Caco-2 (cell line): ENCODE data around the gene SPPL3. TPM values are rescaled to one million over a fixed set of nuclear protein-coding genes. Genes with fewer than 3 reads are reported as not detected.

ENCODE experiments used
- BruUV-seq: library from RNA; stranded (reverse); fragments of 400-500 nt; replicated peaks from 2 replicates; lab custom pipeline; 2021; lab: Mats Ljungman, UMichigan
- CTCF ChIA-PET: fragments of 300-600 bp; sonication (Branson Sonifier 250); formaldehyde crosslinking; loops from one replicate; lab custom pipeline; 2022; ENCODE audit warnings: antibody characterized with exemption; lab: Charles Lee
- POLR2A ChIA-PET: fragments of 300-600 bp; sonication (Branson Sonifier 250); formaldehyde crosslinking; loops from one replicate; lab custom pipeline; 2022; ENCODE audit warnings: antibody characterized with exemption; lab: Charles Lee
- DNase-seq, 2 experiments: peaks; one replicate each; pipeline versions ENCODE4 v3.0.0 to v3.0.0-alpha.2; 2020 to 2022
- H3K27me3 ChIP-seq: replicated peaks from 2 replicates; pipeline ENCODE4 v1.6.0; 2011; ENCODE audit warnings: low read length; ENCODE audit not compliant: control insufficient read depth, insufficient read depth
- H3K36me3 ChIP-seq: 2 replicates; pipeline ENCODE4 v1.5.1; 2011; ENCODE audit warnings: low read length; ENCODE audit not compliant: control insufficient read depth, insufficient read depth
- H3K4me1 ChIP-seq: fragments of 250-450 bp; sonication (Bioruptor Pico); 2 replicates; pipeline ENCODE4 v1.5.1; 2020; ENCODE audit warnings: mild to moderate bottlenecking
- H3K4me3 ChIP-seq: 2 replicates; pipeline ENCODE4 v1.5.1; 2011; ENCODE audit warnings: low read depth, mild to moderate bottlenecking, control low read depth, low read length
- H3K9me3 ChIP-seq: fragments of 250-450 bp; sonication (Bioruptor Pico); 2 replicates; pipeline ENCODE4 v1.5.1; 2020; ENCODE audit warnings: mild to moderate bottlenecking, moderate library complexity
- H3K27ac Mint-ChIP-seq: one replicate; pipeline ENCODE4 v1.8.0; 2022; ENCODE audit warnings: mixed read lengths; ENCODE audit not compliant: unreplicated experiment
- H3K27me3 Mint-ChIP-seq: one replicate; pipeline ENCODE4 v1.8.0; 2022; ENCODE audit warnings: mixed read lengths; ENCODE audit not compliant: insufficient read depth, unreplicated experiment
- H3K36me3 Mint-ChIP-seq: one replicate; pipeline ENCODE4 v1.8.0; 2022; ENCODE audit warnings: mild to moderate bottlenecking, mixed read lengths; ENCODE audit not compliant: insufficient read depth, unreplicated experiment
- H3K4me1 Mint-ChIP-seq: one replicate; pipeline ENCODE4 v1.8.0; 2022; ENCODE audit warnings: low read depth, mixed read lengths; ENCODE audit not compliant: unreplicated experiment
- H3K4me3 Mint-ChIP-seq: one replicate; pipeline ENCODE4 v1.8.0; 2022; ENCODE audit warnings: mild to moderate bottlenecking, moderate library complexity, mixed read lengths; ENCODE audit not compliant: unreplicated experiment
- H3K9me3 Mint-ChIP-seq: one replicate; pipeline ENCODE4 v1.8.0; 2022; ENCODE audit warnings: mixed read lengths; ENCODE audit not compliant: unreplicated experiment
- intact Hi-C: fragments of 100-400 bp; cut with micrococcal nuclease; formaldehyde crosslinking; loops from one replicate; pipeline ENCODE4 v1.10.0; 2022; ENCODE audit not compliant: unreplicated experiment
- total RNA-seq: library from RNA; stranded (reverse); gene quantifications from 2 replicates; pipeline ENCODE4 v1.2.3, GENCODE V29; 2022
- TF ChIP-seq, protein P1 (sequence below), 2 experiments: fragments of 200-600 bp in 1 of 2; IDR thresholded peaks; 1 replicate in 1 of 2; 2 replicates in 1 of 2; pipeline versions ENCODE4 v1.5.1 to v1.8.0; 2011 to 2022; ENCODE audit warnings: antibody characterized with exemption in 1 of 2, control low read depth in 1 of 2, inconsistent platforms in 1 of 2, low read depth in 1 of 2, low read length in 1 of 2, mild to moderate bottlenecking in 1 of 2, moderate library complexity in 1 of 2; ENCODE audit not compliant: insufficient read depth in 1 of 2, severe bottlenecking in 1 of 2, unreplicated experiment in 1 of 2

The SPPL3 gene
- total RNA-seq, 1 experiment from 2014 or later, result 63.4 TPM

DNA sequence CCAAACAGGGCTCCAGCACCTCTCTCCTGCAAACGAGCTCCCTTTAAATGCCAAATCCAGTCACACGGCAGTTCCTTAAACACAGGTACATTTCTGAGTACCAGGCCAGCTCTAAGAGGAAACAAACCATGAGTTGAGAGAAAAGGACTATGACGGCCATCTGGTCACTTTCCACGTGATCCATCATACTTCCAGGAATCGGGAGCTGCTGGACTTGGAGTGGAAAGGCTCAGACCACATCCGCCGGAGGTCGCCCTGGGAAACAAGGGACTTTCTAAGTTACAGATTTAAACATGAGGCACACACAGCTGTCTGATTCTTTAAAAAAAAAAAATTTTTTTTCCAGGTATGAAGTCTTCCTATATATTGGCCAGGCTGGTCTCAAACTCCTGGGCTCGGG lies 139.3 kb downstream of the SPPL3 start:
- H3K4me1 Mint-ChIP-seq, result peaks cover 6% of the 10 kb centered on the region
- peaks cover 6% of the 10 kb centered on the region for H3K36me3 ChIP-seq
- ChIA-PET CTCF (no interaction called here), POLR2A (no interaction called here)
- H3K9me3 ChIP-seq, result no peaks in the 10 kb centered on the region
- H3K36me3 Mint-ChIP-seq, result peaks cover 67% of the 10 kb centered on the region
- intact Hi-C loops, result no loop called here
- peaks cover 21% of the 10 kb centered on the region; the same call in 1 of the 2 replicates for H3K4me1 ChIP-seq
- H3K27ac Mint-ChIP-seq, result no peak overlapping the region
- no peaks in the 10 kb centered on the region for H3K27me3 Mint-ChIP-seq
- H3K4me3 ChIP-seq, result no peak overlapping the region
- no peak overlapping the region for H3K4me3 Mint-ChIP-seq
- no peak for DNase-seq
- no peaks in the 10 kb centered on the region for H3K9me3 Mint-ChIP-seq
- H3K27me3 ChIP-seq, result no peaks in the 10 kb centered on the region
- TF ChIP-seq, protein P1, sequence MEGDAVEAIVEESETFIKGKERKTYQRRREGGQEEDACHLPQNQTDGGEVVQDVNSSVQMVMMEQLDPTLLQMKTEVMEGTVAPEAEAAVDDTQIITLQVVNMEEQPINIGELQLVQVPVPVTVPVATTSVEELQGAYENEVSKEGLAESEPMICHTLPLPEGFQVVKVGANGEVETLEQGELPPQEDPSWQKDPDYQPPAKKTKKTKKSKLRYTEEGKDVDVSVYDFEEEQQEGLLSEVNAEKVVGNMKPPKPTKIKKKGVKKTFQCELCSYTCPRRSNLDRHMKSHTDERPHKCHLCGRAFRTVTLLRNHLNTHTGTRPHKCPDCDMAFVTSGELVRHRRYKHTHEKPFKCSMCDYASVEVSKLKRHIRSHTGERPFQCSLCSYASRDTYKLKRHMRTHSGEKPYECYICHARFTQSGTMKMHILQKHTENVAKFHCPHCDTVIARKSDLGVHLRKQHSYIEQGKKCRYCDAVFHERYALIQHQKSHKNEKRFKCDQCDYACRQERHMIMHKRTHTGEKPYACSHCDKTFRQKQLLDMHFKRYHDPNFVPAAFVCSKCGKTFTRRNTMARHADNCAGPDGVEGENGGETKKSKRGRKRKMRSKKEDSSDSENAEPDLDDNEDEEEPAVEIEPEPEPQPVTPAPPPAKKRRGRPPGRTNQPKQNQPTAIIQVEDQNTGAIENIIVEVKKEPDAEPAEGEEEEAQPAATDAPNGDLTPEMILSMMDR (IDR thresholded peaks at IDR 0.05; ENCODE audit: insufficient read depth in 1 of 2, low read depth in 1 of 2, low read length in 1 of 2, severe bottlenecking in 1 of 2, unreplicated experiment in 1 of 2), result no peak
- no TSS peak for BruUV-seq

DNA sequence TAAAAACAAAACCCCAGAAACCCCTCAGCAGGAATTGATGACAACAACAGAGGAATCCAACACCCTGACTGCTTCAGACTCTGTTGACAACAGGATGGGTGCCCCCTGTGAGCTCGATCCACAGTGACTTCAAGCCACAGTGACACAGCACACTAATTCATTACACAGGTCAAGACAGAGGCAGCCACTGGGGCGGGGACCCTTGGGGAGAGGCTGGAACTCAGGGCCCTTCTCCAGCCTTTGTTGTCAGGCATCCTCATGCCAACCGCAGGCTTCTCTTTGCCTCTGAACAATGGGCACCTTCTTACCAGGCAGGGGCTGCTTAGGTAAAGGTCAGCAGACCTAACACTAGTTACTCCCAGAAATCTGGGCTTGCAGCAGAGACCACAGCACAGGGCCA lies 140.9 kb downstream of the SPPL3 start:
- no peak overlapping the region for H3K27ac Mint-ChIP-seq
- H3K4me3 ChIP-seq, result no peak overlapping the region
- no peaks in the 10 kb centered on the region for H3K9me3 Mint-ChIP-seq
- no TSS peak for BruUV-seq
- TF ChIP-seq, protein P1 (IDR thresholded peaks at IDR 0.05; ENCODE audit: insufficient read depth in 1 of 2, low read depth in 1 of 2, low read length in 1 of 2, severe bottlenecking in 1 of 2, unreplicated experiment in 1 of 2), result no peak
- DNase-seq, result no peak
- H3K4me3 Mint-ChIP-seq, result no peak overlapping the region
- H3K36me3 ChIP-seq, result peaks cover 4% of the 10 kb centered on the region
- ChIA-PET CTCF (no interaction called here), POLR2A (no interaction called here)
- H3K9me3 ChIP-seq, result no peaks in the 10 kb centered on the region
- H3K4me1 ChIP-seq, result peaks cover 15% of the 10 kb centered on the region; the same call in 1 of the 2 replicates
- H3K4me1 Mint-ChIP-seq, result peaks cover under 1% of the 10 kb centered on the region
- H3K27me3 ChIP-seq, result no peaks in the 10 kb centered on the region
- no peaks in the 10 kb centered on the region for H3K27me3 Mint-ChIP-seq
- intact Hi-C loops, result no loop called here
- H3K36me3 Mint-ChIP-seq, result peaks cover 65% of the 10 kb centered on the region

DNA sequence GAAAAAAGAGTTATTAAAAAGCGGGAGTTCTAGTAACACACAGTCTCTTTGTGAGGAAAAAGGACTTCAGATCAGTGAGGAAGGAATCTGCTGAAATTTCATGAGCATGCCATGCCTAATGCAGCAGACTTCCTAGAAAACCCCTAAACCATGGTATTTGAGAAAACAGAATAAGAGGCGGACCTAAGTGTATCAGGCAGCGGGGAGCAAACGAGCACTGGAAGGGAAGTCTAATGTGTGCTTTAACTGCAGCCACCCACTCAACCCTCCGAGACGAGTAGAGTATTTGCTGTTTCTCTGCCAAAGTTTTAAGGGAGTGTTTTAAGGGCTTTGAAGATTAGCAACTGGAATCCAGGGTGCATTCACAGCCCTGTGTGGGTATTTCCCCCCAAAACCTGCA lies 142.1 kb downstream of the SPPL3 start:
- Histone ChIP-seq H3K4me1 (0 out of 2 replicates have a peak, but pooled peaks cover 3% of the 10 kb centered on the region), H3K4me3 (no peak overlapping the region), H3K27me3 (no peaks in the 10 kb centered on the region), H3K9me3 (no peaks in the 10 kb centered on the region), H3K36me3 (peaks cover 4% of the 10 kb centered on the region)
- TF ChIP-seq, protein P1 (IDR thresholded peaks at IDR 0.05; ENCODE audit: insufficient read depth in 1 of 2, low read depth in 1 of 2, low read length in 1 of 2, severe bottlenecking in 1 of 2, unreplicated experiment in 1 of 2), result no peak
- Mint-ChIP-seq H3K27ac (no peak overlapping the region), H3K4me3 (no peak overlapping the region), H3K4me1 (no peaks in the 10 kb centered on the region), H3K27me3 (no peaks in the 10 kb centered on the region), H3K36me3 (peaks cover 54% of the 10 kb centered on the region), H3K9me3 (no peaks in the 10 kb centered on the region)
- intact Hi-C loops, result no loop called here
- no peak for DNase-seq
- CTCF ChIA-PET, result no interaction called here
- no TSS peak for BruUV-seq
- POLR2A ChIA-PET, result interaction anchor here (0.6 kb wide), 1 partner anchor 181 kb away, joined by 3 read pairs; the partner anchor contains the start of gene POP5
